Right lobe of liver (tissue), 6 donors: ENCODE data around the gene SPATA6. TPM values are rescaled to one million over a fixed set of nuclear protein-coding genes. Genes with fewer than 3 reads are reported as not detected.
"Not testable (repeated sequence)": the region's sequence is repeated elsewhere in the genome, so short reads cannot be mapped to it uniquely, and the experiment has no call there.

Source experiments
- ATAC-seq, 4 donors: fragments of 200-7000 bp; cut with Tn5 transposase; one replicate each; pipeline ENCODE4 v1.9.1; 2020; ENCODE audit warnings: mild to moderate bottlenecking in 4 of 4, moderate library complexity in 4 of 4
- DNase-seq, 3 donors: peaks; one replicate each; pipeline ENCODE4 v3.0.0-alpha.2; 2020
- H3K27ac ChIP-seq, 3 donors: fragments of 200-600 bp; one replicate each; pipeline ENCODE4 v1.8.0; 2022
- H3K27me3 ChIP-seq, 2 donors: fragments of 200-600 bp; one replicate each; pipeline ENCODE4 v1.8.0; 2022
- H3K36me3 ChIP-seq, 4 donors: fragments of 200-600 bp; sonication (generic) in 1 of 4; one replicate each; pipeline versions ENCODE4 v1.5.1 to v1.8.0; 2017 to 2022; ENCODE audit warnings: control low read depth in 1 of 4
- H3K4me1 ChIP-seq, 4 donors: fragments of 200-600 bp; sonication (generic) in 1 of 4; one replicate each; pipeline versions ENCODE4 v1.5.1 to v1.8.0; 2017 to 2022; ENCODE audit warnings: control low read depth in 1 of 4
- H3K4me3 ChIP-seq, 3 donors: fragments of 200-600 bp; one replicate each; pipeline ENCODE4 v1.8.0; 2022
- H3K9me3 ChIP-seq, 4 donors: fragments of 200-600 bp; sonication (generic) in 1 of 4; one replicate each; pipeline versions ENCODE4 v1.5.1 to v1.8.0; 2017 to 2022; ENCODE audit warnings: control low read depth in 1 of 4
- POLR2A ChIP-seq: fragments of 450-650 bp; IDR thresholded peaks from one replicate; pipeline ENCODE4 v1.6.1; 2017; ENCODE audit warnings: antibody characterized with exemption, mild to moderate bottlenecking
- WGBS: methylation state at CpG from one replicate; pipeline ENCODE4 v1.1.6; 2018; ENCODE audit warnings: low coverage, low lambda C conversion rate; ENCODE audit not compliant: insufficient coverage; ENCODE audit errors: missing lambda C conversion rate; 5-methylcytosine and 5-hydroxymethylcytosine counted together
- intact Hi-C, 2 donors: fragments of 100-400 bp; cut with DNase I; formaldehyde crosslinking; loops; one replicate each; pipeline versions ENCODE4 v1.11.2 to v1.14.1; 2022
- total RNA-seq, 6 experiments: library from RNA; depleted of rRNA in 2 of 6; stranded (reverse); fragments of >200 nt in 2 of 6; fragmentation: NEBNext Ultra II Directional in 3 of 6; extraction: Animal tissue kit (Norgen Biotek cat#: 25700) in 3 of 6; gene quantifications; one replicate each; pipeline versions ENCODE4 v1.1.0 to v1.2.4, GENCODE V29; 2016 to 2023
- TF ChIP-seq, protein P1 (sequence below), 4 donors: fragments of 200-600 bp in 3 of 4; fragments of 450-650 bp in 1 of 4; IDR thresholded peaks; one replicate each; pipeline versions ENCODE4 v1.5.1 to v1.8.0; 2016 to 2022; ENCODE audit warnings: antibody characterized with exemption in 4 of 4, mild to moderate bottlenecking in 2 of 4
- donor health status: DM: no; HTN: yes; CAD: no.
- donor health status: DM: no; HTN: no; CAD: no.
- donor health status: DM: no; HTN: no; CAD: no.
- donor health status: DM: no; HTN: yes; CAD: no.
- donor health status: DM: no; HTN: yes; CAD: no.

Gene SPATA6
- total RNA-seq, 6 experiments from 2014 or later, result 2.5 to 8.4 (median 4.5) TPM

DNA sequence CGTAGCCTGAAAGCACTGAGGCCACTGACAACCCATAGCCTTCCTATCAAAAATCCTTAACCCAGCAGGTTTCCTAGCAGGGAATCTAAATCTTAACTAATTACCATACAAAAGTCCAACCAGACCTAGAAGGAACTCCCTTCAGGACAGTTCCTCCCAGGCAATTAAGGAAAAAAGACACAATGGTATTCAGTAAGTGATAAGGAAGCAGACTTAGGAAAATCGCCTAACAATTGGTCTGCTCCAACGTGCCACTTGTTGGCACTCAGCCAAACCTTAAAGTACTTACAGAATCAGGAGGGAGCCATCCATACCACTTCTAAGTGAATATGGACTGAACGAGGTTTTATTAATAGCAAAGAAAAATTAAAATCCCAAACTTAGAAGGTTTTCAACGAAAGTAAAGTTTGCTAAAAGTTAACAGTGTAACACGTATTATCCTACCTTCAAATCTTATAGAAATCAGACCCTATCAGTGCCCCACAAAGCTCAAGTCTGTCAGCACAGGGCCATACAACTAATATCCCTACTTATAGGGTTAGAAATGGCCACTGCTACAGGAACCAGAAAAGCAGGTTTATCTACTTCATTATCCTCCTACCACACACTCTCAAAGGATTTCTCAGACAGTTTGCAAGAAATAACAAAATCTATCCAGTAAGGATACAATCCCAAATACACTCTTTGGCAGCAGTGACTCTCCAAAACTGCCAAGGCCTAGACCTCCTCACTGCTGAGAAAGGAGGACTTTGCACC is 29.0 kb downstream of the SPATA6 start:
- no peak overlapping the region for H3K27ac ChIP-seq
- intact Hi-C loops, result no loop called here
- H3K36me3 ChIP-seq, result no peaks in the 10 kb centered on the region
- no peaks in the 10 kb centered on the region for H3K9me3 ChIP-seq
- ATAC-seq, result no peak
- DNase-seq, result no peak
- TF ChIP-seq, protein P1, sequence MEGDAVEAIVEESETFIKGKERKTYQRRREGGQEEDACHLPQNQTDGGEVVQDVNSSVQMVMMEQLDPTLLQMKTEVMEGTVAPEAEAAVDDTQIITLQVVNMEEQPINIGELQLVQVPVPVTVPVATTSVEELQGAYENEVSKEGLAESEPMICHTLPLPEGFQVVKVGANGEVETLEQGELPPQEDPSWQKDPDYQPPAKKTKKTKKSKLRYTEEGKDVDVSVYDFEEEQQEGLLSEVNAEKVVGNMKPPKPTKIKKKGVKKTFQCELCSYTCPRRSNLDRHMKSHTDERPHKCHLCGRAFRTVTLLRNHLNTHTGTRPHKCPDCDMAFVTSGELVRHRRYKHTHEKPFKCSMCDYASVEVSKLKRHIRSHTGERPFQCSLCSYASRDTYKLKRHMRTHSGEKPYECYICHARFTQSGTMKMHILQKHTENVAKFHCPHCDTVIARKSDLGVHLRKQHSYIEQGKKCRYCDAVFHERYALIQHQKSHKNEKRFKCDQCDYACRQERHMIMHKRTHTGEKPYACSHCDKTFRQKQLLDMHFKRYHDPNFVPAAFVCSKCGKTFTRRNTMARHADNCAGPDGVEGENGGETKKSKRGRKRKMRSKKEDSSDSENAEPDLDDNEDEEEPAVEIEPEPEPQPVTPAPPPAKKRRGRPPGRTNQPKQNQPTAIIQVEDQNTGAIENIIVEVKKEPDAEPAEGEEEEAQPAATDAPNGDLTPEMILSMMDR (IDR thresholded peaks at IDR 0.05), result no peak
- no peak for TF ChIP-seq POLR2A
- no peak overlapping the region for H3K4me3 ChIP-seq
- no peaks in the 10 kb centered on the region for H3K4me1 ChIP-seq
- no peaks in the 10 kb centered on the region for H3K27me3 ChIP-seq
- WGBS, result 51% methylated on average over 6 of the region's 6 CpGs

DNA sequence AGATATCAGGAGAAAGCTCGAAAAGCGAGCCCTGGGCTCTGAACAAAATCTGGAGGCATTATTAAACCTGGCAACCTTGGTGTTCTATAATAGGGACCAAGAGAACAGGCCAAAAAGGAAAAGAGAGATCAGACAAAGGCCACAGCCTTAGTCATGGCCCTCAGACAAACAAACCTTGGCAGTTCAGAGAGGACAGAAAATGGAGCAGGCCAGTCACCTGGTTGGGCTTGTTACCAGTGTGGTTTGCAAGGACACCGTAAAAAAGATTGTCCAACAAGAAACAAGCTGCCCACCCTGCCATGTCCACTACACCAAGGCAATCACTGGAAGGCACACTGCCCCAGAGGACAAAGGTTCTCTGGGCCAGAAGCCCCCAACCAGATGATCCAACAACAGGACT is 31.2 kb downstream of the SPATA6 start:
- H3K27me3 ChIP-seq, H3K36me3 ChIP-seq, intact Hi-C loops, DNase-seq, H3K9me3 ChIP-seq, H3K27ac ChIP-seq, ATAC-seq, H3K4me1 ChIP-seq, H3K4me3 ChIP-seq: not testable (repeated sequence)
- WGBS, result 64% methylated on average over 2 of the region's 3 CpGs

DNA sequence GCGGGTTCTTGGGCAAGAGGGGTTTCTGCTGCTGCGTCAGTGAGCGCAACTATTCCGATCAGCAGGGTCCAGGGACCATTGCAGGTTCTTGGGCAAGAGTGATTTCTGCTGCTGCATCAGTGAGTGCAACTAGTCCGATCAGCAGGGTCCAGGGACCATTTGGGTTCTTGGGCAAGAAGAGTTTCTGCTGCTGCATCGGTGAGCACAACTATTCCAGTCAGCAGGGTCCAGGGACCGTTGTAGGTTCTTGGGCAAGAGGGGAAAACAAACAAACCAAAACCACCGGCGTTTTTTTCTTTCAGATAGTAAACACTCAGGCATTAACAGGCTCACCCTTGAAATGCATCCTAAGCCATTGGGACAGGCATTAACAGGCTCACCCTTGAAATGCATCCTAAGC is 32.6 kb downstream of the SPATA6 start:
- no peak for ATAC-seq
- Histone ChIP-seq H3K27me3 (no peaks in the 10 kb centered on the region), H3K9me3 (no peaks in the 10 kb centered on the region), H3K4me1 (no peaks in the 10 kb centered on the region), H3K4me3 (no peak overlapping the region), H3K36me3 (no peaks in the 10 kb centered on the region), H3K27ac (no peak overlapping the region)
- DNase-seq, result no peak
- 56% methylated on average over 3 of the region's 9 CpGs for WGBS
- TF ChIP-seq, protein P1 (IDR thresholded peaks at IDR 0.05), result no peak
- no peak for TF ChIP-seq POLR2A
- intact Hi-C loops, result no loop called here

DNA sequence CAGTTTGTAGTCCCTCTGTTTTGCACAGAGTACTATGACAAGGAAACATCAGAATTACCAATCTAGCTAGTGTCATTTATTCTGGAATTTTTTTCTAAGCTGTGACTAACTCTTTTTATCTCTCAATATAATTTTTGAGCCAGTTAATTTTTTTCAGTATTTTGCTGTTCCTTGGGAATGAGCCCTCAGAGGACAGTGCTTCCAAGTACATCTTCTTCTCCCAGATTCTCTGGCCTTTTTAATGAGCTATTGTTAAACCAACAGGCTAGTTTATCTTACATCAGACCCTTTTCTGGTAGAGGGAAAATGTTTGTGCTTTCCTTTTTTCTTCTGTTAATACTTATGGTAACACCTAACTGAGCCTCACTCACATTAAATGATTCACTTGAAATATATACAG is 34.6 kb downstream of the SPATA6 start:
- H3K27me3 ChIP-seq, ATAC-seq, H3K9me3 ChIP-seq, intact Hi-C loops, H3K27ac ChIP-seq, H3K4me1 ChIP-seq, H3K4me3 ChIP-seq, DNase-seq, H3K36me3 ChIP-seq: not testable (repeated sequence)

DNA sequence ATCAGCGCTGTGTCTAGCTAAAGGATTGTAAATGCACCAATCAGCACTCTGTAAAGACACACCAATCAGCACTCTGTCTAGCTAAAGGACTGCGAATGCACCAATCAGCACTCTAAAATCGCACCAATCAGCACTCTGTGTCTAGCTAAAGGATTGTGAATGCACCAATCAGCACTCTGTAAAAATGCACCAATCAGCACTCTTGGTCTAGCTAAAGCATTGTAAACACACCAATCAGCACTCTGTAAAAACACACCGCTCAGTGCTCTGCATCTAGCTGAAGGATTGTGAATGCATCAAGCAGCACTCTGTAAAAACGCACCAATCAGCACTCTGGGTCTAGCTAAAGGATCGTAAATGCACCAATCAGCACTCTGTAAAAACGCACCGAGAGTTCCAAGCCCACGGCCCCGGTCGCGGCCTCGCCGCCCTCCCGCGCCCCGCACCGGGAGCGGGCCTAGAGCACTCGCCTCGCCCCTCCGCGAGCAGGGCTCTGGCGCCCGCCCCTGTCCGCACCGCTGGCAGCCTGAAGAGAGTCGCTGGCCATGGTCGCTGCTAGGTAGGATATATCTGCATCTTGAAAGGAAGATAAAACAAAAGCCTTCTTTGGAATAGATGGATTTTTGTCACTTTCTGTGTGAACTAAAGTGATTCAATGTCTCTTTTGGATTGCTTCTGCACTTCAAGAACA is 36.5 kb downstream of the SPATA6 start:
- 67% methylated on average over 3 of the region's 29 CpGs for WGBS
- intact Hi-C loops, H3K4me3 ChIP-seq, H3K36me3 ChIP-seq, H3K9me3 ChIP-seq, DNase-seq, H3K27me3 ChIP-seq, H3K4me1 ChIP-seq, H3K27ac ChIP-seq: not testable (repeated sequence)
- peak in 1 of 4 donors; percentile 44 for ATAC-seq

DNA sequence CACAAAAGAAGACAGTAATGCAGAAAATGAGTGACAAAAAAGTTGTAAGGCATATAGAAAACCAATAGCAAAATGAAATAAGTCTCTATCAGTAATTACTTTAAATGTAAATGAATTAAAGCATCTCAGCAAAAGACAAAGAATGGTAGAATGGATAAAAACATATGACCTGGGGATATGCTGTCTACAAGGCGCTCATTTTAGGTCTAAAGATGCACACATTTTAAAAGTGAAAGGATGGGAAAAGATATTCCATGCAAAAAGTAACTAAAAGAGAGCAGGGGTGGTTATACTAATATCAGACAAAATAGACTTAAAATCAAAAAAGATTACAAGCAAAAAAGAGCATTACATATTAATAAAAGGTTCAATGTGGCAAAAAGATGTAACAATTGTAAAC is 41.2 kb downstream of the SPATA6 start:
- intact Hi-C loops, result no loop called here
- no peaks in the 10 kb centered on the region for H3K27me3 ChIP-seq
- H3K4me3 ChIP-seq, result no peak overlapping the region
- DNase-seq (no peak), ATAC-seq (no peak)
- TF ChIP-seq, protein P1 (IDR thresholded peaks at IDR 0.05), result no peak
- TF ChIP-seq POLR2A, result no peak
- H3K4me1 ChIP-seq, result no peaks in the 10 kb centered on the region
- H3K36me3 ChIP-seq, result no peaks in the 10 kb centered on the region
- no peak overlapping the region for H3K27ac ChIP-seq
- no peaks in the 10 kb centered on the region for H3K9me3 ChIP-seq
- WGBS, result 94% methylated on average over 1 of the region's 1 CpG
